ENCODE measurements around the gene BACH2.
A peak's percentile ranks its signal among the peaks of the same experiment; 100 is the strongest.

The BACH2 gene

DNA sequence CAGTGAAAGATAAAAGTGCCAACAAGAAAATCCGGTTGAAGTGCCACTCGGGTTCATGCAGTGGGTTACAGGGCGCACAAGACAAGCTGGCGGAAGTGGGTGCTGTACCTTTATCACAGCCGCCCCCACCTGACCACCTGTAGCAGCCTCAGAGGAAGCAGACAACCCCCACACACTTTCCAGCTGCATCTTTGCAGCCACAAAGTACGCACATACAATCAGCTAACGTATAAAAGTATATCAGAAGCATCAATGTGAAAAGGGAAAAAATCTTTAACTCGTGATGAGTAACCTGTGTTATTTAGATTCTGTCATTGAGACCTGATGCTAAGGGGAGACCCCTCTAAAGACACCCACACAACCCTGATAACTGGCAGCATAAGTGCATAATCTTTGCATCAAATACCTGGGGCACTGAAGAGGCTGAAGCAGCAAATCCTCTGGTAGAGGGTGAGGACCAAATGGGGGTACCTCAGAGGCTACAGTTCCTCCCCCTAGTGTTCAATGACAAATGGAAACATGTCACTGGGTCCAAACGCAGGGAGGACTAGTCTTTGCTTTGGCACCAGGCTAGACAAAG is 22.1 kb downstream of the BACH2 start:
- DNase-seq = peak; percentile 86

DNA sequence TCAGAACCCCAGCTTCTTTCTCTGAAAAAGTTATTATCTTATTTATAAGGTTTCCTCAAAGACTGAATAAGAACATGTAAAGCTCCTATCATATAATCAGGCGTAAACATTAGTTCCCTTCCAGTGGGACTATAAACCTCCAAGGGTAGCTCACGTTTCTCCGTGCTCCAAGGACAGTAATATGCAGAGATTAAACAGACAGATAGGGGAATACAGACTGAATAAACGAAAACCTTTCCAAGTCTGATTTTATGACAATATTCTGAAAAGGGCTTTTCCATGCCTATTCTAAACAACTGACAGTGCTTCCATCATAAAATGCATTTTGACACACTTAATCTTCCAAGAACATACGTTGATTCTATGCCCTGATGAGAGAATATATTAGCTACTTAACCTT is 22.8 kb downstream of the BACH2 start:
- no peak for DNase-seq

DNA sequence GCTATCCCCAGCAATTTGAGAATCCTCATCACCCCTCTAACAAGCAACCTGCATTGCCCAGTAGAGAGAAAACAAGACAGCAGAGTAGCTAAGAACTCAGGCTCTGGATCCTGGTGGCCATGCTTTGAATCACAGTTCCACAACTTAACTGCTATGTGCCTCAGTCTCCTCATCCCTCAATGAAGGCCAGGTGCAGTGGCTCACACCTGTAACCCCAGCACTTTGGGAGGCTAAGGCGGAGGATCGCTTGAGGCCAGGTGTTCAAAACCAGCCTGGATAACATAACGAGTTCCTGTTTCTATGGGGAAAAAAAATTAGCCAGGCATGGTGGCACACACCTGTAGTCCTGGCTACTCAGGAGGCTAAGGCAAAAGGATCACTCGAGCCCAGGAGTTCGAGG is 23.7 kb downstream of the BACH2 start:
- DNase-seq = no peak

DNA sequence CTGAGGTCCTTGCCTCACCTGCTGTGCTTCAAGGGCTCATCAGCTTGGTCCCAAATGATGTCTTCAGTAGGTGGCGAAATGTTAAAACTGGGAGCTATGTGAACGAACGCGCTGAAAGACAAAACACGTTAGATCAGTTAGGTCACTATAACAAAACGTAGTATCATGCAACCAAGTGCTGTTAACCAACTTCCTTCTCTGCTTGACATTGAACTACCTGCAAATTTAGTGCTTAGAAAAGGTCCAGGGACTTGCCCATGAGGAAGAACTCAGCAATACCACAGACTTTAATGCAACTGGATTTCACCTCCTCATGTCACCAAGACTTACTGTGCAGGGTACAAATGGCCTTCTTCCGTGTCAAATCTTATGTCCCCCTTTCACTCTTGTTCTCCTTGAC is 24.8 kb downstream of the BACH2 start:
- DNase-seq = no peak

DNA sequence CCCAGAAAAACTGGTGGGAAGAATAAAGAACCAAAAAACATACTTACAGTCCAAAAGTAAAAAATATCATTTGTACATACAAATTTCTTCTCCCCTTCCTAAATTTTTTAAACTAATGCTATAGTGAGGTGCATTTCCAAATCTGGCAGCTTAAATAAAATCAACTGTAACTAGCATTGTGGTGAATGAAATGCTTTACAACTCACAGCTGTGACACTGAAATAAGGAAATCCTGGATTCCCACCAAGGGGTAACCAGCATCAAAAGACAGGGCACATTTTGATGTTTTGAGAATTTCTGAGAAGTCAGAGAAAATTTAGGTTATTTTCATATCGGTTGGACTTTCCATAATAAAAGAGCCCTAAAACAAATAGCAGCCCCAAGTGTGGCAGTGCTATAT is 27.3 kb downstream of the BACH2 start:
- no peak for DNase-seq

DNA sequence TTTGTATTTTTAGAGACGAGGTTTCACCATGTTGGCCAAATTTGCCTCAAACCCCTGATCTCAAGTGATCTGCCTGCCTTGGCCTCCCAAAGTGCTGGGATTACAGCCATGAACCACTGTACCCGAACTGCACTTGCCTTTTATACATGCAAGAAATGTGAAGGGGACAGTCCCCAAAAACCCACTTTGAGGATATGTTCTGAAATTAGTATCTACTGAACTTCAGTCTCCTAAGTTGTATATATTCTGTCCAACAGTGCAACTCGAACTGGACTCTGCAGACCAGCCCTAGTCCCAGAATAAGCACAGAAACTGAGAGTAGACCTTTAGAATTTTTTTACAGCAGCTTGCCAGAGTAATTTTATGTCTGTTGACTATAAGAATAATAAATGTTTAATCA is 28.5 kb downstream of the BACH2 start:
- DNase-seq = no peak

DNA sequence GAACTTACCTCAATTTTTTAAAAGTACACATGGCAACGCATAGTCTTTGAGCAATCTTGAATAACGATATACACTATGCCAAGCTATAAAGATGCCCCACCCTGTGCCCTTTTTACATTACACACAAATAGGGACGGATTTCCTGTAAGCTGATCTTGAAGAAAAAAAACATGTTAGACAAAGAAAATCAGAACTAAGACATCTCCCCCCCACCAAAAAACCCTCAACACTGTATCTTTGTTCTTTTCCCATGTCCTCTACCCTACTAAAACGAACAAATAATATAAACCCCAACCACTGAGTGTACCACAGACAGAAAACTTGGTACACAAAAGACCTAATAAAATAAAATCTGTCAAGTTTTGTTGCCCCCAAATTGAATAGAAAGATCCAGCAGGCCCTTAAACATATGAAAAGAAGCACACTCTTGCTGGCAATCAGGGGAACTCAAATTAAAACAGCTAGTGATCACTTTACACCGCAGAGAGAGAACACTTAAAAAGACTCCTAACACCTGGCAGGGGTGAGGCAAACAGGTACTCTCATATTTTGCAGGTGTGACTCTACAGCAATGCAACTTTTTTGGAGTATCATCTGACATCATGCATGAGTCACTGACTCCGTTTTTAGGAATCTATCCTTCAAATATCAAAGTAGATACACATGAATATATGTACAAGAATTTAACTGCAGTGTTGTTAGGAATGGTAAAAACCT is 29.6 kb downstream of the BACH2 start:
- no peak for DNase-seq

DNA sequence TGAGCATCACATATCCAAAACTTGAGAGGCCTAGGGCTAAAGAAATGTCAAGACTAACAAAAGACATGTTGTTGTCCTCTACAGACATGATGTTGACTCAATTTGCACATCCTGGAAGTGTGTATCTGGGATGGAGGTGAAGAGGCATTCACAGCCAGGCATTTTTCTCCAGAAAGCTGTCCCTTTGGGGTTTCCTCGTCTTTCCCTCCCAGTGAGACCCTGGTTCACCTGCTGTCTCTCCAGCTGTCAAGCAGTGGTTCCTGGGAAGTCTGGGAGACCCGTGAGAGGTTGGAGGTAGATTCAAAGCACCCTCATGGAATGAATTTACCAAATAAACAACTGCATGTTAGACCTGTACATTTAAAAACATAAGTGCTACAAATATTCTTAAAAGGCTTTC is 32.1 kb downstream of the BACH2 start:
- no peak for DNase-seq

DNA sequence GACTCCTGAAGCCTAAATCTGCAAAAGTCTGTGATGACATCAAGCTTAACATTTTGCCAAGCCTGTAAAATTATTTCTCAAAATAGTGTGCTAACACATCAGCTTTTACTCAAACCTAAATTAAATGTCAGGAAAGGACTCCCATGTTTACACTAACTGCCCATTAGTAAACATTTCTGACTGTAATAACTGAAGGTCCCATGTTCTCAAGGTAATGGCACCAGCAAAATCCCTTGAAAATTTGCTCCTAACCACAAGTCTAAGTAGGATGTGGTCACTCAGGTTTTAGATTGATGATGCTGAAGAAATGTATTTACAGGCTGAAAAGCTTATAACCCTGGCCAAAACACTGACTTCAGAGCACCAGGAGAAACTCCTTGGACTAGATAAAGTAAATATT is 33.0 kb downstream of the BACH2 start:
- DNase-seq = no peak

DNA sequence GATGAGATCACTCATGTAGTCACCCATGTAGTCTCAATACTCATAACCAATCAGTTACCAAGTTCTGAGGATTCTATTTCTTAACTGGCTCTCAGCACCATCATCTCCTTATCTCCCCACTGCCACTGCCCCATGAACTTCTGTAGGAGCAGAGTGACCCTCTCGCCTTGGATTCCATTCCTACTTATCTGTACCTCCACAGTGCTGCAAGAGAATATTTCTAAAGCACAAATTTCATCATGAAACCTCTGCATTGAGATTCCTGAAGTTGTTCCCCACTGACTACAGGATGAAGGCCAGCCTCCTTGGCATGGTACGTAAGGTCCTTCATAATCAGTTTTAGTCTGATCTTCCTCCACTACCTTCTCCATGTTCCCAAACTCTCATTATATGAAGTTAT is 34.8 kb downstream of the BACH2 start:
- DNase-seq = no peak

DNA sequence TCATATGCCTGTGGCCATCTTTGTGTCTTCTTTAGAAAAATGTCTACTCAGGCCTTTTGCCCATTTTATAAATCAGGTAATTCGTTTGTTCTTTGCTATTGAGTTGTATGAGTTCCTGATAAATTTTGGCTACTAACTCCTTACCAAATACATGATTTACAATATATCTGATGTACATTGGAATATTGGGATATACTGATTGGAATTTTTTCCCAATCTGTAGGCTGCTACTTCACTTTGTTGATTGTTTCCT is 39.2 kb downstream of the BACH2 start:
- DNase-seq = no peak

DNA sequence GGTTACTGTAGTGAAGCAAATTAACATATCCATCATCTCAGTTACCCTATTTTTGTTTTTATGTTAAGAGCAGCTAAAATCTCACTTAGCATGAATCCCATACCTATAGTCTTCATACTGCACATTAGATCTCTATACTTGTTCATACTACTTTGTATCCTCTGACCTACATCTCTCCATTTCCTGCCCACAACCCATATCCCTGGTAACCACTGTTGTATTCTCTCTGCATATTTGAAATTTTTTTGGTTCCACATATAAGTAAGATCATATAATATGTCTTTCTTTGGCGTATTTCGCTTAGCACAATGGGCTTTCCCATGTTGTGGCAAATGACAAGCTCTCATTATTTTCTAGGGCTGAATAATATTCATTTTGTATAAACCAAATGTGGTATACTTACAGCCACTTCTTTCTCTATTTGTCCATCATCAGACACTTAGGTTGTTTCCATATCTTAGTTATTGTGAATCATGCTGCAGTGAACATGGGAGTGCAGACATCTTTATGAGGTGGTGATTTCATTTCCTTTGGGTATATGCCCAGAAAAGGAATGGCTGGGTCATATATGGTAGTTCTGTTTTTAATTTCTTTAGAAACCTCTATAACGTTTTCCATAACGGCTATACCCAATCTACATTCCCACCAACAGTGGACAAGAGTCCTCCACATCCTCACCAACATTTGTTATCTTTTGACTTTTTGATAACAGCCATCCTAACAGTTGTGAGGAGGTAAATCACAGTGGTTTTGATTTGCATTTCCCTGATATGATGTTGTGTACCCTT is 39.8 kb downstream of the BACH2 start:
- DNase-seq = no peak

DNA sequence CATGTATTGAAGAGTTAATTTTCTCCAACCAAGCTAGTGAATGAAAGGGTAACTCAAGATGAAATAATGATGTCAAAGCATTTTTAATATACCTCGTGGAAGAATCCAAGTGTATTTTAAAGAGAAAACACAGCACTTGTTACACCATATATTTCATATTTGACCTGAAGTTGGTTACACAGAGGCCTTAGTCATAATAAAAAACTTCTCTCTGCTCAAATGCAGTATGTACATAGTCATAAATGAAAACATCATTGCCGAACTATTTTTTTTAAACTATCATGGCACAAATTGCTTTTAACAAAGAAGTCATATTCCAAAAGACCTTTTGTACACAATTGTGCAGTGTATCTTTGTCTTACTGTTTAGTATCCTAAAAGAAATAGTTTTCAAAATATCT is 43.0 kb downstream of the BACH2 start:
- DNase-seq = no peak

DNA sequence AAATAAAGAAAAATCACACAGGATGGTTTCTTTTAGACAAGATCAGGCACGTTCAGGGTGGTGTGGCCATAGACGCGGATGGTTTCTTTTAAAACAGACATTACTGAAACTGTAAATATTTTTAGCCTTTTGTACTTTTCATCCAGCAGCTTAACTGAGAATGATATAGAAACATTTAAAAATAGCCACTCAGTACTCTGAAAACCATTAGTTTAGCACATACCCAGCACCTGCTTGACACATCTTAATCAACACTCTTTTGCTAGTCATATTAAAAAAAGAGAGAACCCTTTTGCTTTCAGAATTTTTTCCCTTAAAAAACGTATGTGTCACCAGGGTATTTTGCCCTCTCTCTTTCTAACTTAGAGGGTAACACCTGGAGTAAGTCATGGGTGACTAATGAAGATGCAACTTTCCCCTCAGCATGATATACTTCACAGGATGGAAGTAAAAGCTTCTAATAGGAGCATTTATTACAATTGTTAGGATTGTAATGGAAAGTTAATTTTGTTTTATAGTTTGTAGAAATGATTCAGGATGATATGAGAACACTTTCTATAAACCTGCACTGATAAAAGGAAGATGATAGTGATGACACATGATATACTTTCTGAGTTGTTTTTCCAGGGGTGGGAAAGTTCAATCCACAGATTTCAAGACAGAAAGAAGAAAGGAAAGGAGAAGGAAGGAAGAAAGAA is 45.2 kb downstream of the BACH2 start:
- DNase-seq = no peak

DNA sequence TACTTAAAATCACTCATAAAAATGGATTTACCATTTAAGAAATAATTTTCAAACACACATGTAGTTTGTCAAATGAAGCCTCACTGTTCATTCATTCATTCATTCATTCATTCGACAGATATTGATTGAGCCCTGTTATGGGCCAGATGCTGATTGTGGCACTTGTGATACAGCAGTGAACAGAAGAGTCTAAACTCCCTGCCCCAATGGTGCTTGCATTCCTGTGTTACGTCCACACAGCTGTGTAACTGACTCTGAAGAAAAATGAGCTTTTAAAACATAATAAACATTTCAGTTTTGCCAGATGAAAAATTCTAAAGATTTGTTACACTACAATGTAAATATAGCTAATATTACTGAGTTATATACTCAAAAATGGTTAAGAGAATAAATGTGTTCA is 46.2 kb downstream of the BACH2 start:
- no peak for DNase-seq

DNA sequence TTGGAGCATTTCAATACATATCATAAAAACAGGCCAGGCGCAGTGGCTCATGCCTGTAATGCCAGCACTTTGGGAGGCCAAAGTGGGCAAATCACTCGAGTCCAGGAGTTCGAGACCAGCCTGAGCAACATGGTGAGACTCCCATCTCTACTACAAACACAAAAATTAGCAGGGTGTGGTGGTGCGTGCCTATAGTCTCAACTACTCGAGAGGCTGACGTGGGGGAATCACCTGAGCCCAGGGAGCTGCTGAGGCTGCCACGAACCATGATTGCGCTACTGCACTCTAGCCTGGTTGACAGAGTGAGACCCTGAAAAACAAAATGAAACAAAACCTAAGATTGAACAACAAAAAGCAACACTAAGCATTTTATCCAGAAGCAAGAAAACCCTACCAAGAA is 47.2 kb downstream of the BACH2 start:
- peak; percentile 26 for DNase-seq

DNA sequence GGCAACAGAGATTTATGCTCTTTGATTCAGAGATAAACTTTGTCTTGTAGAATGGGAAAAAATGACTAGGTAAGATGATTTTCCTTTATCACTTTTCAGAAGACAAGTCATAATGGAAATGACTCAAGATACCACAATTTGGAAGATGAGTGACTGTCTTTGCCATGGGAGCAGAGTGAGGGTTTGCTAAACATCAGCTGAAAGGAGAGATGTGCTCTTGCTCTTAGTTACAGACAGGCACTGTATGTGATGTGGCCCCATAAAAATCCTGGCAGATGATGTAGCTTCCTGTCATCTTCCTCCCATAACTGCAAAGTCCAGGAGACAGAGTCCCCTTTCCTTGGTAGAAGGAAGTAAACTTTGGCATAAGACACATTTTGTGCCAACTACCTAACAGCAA is 47.6 kb downstream of the BACH2 start:
- no peak for DNase-seq

DNA sequence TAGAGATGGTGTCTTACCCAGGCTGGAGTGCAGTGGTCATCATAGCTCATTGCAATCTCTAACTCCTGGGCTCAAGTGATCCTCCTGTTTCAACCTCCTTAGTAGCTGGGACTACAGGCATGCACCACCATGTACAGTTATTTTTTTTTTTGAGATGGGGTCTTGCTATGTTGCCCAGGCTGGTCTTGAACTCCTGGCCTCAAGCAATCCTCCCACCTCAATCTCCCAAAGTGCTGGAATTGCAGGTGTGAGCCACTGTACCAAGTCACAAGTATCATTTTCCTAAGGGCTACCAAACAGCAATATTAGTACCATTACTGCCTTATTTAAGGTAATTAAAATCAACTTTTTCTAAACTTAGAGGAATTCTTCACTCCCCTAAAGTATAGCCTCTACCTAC is 49.4 kb downstream of the BACH2 start:
- DNase-seq = no peak

DNA sequence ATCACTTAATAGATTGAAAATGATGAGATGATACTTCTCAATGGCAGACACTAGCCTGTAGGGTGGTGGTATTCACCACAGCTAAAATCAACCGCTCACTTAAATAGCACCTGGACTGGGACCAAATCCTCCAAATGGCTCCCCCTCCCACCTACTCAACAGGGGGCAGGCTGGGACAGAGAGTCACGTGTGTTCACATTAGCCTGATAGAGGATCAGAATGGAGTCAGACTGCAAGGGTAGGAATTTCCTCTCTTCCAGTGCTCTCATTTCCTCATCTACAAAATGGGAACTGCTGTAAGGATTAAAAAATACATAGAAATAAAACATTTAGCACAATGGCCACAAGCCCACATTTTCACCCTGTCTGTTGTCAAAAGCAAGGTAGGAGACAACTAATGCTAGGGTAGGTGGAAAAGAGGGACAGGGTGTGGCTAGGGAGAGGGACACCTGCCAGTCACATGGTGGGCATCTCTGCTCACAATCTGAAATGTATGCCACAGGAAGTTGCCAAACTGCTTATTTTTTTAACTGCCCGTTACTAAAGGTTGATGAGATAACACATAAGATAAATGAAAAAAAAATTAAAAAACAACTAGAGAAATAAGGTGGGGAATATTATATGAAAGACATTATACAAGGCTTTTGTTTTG is 55.3 kb downstream of the BACH2 start:
- no peak for DNase-seq

DNA sequence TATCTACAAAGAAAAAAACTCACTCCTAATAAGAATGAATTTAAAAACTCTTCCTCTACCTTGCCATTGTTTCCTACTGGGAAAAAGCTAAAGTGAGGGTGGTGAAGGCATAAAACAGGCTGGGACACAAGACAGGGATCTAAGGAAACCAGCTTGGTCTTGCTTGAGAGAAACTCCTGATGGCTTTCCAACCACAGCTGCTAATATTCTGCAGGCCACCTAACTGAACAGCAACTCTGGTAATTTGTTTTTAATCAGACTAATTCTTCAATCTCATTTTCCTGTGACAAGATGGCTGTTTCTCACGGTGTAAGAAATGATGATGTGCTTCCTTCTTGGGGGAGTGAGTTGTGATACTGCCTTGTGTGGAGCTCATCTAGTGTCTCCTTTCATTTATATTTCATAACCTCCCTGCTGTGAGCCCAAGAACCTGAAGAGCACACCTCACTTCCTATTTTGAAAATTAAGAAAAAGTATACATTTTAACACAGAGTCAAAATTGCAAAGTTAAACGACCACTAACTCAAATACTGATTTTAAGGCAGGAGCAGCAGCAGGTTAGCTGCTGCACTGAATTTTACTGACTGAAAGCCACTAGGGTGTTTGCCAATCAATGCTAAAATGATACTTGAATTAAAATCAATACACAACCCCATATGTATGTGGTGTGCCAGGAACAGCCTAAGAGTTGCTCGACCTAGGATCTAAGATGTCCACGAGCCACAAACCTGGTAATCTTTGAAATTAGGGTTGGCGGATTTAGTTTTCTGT is 58.0 kb downstream of the BACH2 start:
- no peak for DNase-seq

DNA sequence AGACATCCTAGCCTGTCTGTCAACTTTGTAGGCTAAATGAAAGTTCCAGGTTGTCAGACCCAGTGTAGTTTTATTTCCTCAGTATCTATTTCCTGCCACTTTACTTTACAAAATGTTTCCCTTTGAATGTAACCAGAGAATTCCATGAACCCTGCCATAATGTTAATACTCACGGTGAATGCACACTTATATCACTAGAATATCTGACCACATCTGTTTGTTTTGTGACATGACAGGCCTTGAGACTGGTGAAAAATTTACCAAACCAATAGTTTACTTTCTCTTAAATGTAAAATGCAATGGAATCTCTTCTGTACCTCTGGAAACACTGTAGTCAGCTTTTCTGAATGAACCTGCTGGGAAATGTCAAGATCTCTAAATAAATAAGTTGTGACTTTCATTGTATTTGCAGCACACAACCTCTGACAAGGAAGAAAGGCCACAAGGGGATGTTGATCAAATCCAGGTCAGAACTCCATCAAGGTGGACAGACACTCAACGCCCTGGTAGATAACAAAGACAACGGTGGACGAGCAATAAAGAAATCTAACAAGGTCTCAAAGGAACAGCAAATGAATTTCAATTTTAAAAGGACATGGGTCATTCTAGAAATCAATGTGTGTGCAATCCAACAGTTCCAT is 59.2 kb downstream of the BACH2 start:
- no peak for DNase-seq

DNA sequence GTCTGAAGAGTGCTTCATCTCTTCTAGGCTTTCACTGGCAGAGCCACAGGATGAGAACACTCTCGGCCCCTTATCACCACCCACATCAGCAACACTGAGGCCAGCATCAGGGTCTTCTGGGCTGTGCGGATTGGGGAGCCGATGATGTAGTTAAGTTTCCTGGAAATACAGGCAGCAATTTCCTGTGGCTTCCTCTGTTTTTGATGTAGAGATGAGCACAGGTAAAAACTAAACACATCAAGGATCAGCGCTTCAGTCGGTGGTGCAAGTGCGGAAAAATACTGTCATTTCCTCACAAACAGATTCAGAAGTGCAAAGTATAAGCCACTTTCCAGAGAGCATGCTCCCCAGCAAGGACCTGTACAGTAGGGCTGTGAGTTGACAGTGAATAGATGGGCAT is 62.6 kb downstream of the BACH2 start:
- peak; percentile 74 for DNase-seq
